GM21381 (cell line): ENCODE measurements around the gene FCMR.

ENCODE experiments used
- ATAC-seq: cut with Tn5 transposase; IDR thresholded peaks from one replicate; pipeline ENCODE4 v1.9.1; 2021; ENCODE audit warnings: mild to moderate bottlenecking, moderate library complexity; ENCODE audit not compliant: unreplicated experiment

FCMR gene

DNA sequence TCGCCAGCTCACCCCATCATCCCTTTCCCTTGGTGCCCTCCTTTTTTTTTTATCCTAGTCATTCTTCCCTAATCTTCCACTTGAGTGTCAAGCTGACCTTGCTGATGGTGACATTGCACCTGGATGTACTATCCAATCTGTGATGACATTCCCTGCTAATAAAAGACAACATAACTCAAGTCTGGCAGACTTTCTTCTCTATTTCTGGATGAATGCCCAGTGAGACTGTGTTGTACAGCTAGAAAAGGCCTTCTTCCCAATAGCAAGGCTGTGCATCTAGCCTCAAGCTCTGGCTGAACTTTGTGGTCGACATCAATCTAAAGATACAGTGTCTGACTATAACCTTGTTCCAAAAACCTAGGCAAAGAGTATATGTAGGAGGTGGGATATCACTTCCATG, 18.1 kb downstream of the FCMR start:
- no peak for ATAC-seq

DNA sequence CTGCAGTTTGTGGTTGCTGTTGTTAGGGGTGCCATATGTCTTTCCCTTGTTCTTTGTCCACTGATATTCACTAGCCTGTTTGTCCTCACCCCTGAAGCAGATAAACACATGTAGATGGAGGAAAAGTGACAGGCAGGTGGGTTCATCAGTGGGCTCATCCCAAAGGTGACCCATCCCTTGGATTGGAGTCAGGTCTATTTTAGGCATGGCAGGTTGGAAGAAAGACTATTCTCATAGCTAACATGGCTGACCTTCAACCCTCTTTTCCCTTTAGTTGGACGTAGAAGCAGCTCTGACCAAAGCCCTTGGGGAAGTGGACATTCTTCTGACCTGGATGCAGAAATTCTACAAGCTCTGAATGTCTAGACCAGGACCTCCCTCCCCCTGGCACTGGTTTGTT, 19.0 kb downstream of the FCMR start:
- no peak for ATAC-seq

DNA sequence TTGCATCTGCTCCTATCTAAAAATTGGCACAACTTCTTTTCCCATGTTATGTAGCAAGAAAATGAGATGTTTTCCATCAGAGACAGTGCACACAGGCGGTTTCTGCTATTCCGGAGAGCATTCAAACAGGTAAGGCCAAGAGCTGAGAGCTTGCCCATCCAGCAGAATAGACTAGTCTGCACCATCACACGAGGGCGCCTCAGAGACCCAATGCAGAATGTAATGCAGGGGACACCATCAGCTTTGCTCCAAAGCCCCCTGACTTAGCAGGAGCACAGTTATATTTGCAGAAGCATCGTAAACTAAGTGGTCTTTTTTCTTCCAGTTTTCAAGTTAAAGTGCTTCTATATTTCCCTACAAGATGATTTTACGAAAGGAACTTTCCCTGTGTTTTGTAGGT, 19.8 kb downstream of the FCMR start:
- no peak for ATAC-seq

DNA sequence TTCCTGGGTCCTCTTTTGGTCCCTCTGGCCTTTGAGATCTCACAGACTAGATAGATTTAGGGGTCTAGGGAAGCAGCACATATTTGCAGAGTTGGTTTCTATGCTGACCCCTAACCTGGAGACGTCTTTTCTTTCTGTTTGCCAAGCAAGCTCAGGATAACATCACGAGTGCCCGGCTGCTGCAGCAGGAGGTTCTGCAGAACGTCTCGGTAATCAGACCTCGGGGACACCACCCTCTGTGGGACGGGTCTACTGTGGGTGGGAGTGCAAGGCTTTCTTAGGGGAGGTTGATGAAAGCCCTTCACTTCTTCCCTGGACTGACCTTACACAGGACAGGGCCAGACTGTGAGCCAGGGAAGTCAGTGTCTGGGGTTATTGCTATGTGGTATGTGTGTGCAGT, 21.6 kb downstream of the FCMR start:
- ATAC-seq, result no peak

DNA sequence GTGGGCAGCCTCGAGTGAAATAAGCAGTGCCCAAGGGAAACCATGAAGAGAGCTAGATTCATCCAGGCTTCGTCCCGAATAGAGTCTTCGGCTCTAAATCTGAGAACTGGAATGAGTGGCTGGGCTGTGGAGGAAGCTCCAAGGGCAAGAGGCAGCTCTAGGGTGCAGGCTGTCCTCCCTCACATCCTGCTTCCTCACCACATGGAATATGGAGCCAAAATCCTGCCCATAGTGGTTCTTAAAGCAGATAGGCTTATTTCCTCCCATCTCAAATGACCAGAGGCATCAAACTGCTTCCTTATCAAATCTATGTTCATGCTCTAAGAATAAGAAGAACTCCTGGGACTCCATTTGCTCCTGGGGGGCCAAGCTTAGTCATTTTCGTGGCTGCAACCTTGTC, 22.0 kb downstream of the FCMR start:
- no peak for ATAC-seq

DNA sequence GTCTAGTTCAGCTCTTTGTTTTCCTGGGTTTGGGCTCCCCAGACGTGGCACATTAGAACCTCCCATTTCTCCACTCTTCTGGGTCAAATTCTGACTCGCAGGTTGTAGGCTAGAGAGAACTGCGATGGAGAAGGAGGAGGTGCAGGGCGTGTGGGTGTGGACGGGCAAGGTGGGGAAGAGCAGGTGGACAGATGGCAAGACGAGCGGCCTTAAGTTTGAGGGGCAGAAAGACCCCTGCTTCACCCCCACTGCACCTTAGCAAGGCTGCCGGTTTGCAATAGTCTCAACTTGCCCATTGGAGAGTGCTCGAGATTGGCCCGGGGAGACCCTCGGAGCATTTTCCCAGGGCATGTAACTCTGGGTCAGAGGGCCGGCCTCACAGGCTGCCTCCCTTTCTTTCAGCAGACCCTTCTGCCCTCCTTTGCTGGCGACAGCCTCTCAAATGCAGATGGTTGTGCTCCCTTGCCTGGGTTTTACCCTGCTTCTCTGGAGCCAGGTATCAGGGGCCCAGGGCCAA, 22.8 kb downstream of the FCMR start:
- ATAC-seq, result no peak

DNA sequence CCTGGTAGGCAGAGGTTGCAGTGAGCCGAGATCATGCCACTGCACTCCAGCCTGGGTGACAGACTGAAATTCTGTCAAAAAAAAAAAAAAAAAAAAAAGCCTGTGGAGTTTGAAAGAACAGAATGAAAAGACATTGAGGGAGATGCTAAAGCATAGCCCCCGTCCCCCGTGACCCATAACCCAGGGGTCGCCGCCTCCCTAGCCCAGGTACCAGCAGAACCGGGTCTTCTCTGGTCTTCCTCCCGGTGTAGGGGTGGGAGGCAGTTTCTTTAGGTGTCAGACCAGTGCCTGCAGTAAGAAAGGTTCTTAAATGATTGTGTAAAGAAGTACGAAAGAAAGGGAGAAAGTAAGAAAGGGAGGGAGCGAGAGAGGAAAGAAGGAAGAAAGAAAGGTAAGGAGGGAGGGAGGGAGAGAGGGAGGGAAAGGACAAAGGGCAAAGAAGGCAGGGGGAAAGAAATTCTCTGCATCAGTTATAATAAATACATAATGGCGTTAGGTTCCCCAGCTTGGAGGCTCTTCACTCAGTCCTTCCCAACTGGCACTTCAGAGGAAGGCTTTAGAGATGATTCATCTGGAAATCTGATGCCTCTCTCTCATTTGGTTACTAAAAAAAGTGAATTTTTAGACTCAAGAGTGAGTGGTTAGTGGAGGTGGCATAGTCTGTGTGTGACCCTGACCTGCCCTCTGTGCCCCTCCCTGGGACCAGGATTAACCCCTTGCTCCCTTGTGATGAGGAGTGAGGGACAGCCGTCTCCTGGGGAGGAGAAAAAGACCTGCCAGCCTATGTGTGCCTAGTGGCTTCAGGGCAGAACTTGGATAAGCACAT, 23.4 kb downstream of the FCMR start:
- ATAC-seq, result no peak

DNA sequence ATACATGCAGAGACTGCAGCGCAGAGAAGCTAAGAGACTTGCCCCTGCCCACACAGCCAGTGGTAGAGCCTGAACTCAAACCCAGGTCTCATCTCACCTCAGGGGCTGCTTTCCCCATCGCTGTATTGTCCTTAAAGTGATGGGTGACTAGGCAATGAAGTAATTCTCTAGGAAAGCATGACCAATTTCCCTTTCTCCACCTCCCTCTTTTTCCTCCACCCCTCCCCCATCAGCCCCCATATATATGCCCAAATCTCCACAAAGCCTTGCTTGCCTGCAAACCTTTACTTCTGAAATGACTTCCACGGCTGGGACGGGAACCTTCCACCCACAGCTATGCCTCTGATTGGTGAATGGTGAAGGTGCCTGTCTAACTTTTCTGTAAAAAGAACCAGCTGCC, 24.6 kb downstream of the FCMR start, which contains the start of gene IL24:
Gene IL24, plus strand, starts transcription at position 269 of the 400 bp plus-strand sequence. CDS start 390 bp downstream, outside the sequence.
- no peak for ATAC-seq

DNA sequence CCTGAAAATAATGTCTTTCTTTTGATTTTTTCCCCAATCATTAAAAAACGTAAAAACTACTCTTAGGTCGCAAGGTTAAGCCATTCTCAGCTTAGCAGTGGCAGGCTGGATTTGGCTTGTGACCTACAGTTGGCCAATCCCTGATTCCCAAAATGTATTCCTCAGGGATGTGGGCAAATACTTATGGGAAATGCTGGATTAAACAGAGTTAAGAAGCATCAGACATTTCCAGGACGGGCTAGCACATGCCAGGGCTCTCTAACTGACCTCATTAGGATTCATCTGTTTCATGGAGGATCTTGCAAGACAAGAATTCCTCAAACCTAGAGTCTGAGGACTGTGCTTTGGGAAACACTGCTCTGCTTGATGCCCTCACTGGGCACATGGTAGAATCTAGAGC, 25.5 kb downstream of the FCMR start:
- ATAC-seq, result no peak

DNA sequence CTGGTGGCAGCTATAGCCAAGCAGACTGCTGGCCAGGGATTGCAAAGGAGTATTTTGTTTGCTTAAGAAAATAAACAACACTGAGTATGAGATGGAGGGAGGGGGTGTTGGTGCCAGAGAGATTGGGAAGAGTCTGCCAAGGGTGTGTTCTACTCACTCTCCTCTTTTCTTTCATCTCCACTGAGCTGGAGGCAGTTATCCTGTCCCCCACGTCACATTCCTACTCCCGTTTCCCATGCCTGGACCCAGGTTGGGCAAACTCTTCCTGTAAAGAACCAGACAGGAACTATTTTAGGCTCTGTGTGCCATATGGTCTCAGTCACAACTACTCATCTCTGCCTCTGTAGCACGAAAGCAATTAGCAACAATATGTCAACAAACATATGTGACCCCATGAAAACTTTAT, 25.9 kb downstream of the FCMR start:
- no peak for ATAC-seq

DNA sequence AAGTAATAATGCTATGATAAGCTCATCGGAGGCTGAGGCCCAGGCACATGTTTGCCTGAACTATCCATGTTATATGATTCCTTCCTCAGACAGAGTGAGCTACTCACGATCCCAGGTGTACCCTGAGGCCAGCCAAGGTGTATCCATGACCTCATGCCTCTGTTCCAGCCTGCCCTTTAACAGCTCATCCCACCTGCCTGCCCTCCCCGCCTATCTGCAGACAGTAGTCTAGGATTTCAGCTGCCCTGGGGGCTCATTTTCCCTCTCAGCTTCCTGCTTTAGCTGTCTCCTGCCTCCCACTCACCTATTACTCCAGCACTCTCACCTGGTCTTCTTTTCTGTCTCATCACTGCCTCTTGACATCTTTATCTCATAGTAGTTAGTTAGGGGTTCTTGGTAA, 26.4 kb downstream of the FCMR start:
- ATAC-seq, result no peak

DNA sequence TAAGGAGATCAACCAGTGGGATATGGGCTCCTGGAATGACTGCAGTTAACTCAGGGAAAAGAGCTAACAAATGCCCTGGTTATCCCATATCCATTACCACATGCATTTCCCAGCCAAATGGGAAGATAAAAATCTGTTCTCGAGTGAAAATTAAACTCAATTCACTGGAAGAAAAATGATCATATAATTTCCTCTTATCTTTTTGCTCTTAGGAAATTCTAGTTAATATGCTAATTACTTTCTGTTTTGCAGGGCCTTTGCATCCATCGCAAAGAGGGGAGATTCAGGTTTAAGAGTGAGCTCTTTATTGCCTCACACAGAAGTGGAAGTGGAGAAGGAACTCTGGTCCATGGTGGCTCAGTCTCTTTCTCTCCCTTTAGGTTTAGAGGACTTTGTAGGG, 28.4 kb downstream of the FCMR start:
- no peak for ATAC-seq

DNA sequence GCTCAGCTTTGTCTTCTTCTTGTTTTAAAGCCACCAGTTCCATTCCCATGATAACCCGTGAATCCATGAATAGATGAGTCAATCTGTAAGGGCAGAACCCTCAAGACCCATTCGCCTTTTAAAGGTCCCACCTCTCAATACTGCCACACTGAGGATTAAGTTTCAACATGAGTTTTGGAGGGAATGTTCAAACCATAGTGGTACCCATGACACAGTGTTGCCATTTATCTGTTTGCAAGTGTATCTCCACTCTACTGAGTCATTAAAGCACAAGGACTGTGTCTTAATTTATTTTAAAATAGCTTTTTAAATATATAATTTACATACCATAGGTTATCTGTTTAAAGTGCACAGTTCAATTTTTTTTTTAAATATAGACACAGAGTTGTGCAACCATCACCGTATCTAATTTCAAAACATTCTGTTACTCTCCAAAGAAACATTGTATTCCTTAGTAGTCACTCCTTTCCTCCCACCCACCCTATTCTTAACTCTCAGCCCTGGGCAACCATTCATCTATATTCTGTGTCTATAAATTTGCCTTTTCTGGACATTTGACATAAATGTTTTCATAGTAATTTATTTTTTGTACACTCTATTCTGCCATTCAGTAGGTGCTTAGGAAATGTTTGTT, 29.3 kb downstream of the FCMR start:
- no peak for ATAC-seq

DNA sequence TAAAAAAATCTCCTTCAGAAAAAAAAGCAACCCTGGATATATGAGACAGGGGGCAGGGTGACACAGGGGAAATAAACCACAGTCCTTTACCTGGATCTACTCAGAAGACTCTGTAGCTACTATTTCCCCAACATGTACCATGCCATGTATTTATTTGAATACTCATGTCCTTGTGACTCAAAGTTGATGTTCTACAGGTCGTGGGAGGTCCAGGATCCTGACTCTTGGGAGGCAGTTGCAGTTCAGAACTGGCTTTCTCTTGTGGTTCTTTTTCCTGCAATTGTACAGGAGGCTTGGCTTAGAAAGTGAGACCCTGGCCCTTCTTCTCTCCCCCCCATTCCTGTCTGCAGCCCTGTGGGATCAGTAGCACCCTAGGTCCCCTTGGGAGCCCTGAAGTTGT, 30.3 kb downstream of the FCMR start:
- ATAC-seq, result no peak

DNA sequence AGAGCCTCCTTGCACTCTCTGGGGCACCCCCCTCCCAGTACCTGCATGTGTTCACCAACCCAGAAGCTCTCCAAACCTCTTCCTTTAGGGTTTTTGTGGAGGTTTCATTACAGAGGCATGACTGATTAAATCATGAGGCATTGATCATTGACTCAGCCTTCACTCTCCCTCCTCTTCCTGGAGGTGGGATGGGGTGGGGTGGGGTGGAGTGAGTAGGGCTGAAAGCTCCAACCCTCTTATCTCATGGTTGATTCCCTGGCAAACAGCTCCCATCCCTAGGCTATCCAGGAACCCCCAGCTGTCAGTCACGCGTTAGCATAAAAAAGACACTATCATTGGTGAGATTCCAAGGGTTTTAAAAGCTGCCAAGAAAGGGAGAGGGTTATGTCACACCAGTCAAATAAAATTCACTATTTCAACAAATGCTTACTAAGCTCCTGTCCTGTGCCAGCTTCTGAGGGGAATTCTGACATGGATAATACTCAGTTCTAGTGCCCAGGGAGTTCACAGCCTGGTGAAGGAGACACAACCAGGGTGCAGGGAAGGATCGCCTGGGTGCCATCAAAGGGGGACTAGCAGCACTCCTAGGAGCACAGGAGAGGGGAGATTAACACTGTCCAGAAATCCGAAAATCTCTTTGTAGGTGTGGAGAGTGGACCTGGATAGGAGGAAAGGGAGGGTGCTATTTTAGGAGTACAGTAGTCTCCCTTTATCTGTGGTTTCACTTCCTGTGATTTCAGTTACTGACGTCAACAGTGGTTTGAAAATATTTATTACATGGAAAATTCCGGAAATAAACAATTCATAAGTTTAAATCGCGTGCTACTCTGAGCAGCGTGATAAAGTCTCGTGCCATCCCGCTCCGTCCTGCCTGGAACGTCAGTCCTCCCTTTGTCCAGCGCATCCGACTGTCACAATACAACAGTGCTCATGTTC, 31.3 kb downstream of the FCMR start:
- no peak for ATAC-seq

DNA sequence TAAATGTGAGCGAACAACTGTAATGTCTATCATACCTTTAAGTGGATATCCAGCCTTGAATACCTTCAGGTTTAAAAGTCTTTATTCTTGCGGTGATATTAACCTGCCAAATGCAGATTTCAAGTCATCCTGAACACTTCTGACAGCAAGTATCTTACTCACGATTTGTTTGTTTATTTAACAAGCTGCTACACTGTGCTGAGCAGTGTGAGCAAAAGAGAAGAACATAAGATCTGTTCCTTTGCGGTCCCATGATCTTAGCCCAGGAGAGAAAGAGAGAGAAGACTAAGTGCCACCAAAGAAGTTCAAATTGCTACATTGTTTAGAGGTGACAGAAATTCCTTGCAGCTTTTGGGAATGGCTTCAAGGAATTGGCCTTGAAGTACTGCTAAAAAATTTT, 34.0 kb downstream of the FCMR start:
- no peak for ATAC-seq

DNA sequence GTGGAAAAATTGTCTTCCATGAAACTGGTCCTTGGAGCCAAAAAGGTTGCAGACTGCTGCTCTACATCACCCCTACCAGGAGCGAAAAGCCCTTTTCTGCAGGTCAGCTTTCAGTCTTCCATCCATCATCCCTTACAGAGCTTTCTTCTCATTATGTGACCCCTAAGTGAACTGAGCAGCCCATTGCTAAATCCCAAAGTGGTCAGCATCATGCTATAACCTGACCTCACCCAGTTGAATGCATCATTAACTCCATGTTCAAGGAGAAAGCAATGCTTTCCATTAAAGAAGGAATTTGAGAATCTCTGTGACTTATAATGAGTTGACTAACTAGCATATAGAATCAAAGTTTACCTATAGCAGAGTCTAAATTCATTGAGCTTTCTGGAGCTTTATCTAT, 34.9 kb downstream of the FCMR start:
- ATAC-seq, result no peak

DNA sequence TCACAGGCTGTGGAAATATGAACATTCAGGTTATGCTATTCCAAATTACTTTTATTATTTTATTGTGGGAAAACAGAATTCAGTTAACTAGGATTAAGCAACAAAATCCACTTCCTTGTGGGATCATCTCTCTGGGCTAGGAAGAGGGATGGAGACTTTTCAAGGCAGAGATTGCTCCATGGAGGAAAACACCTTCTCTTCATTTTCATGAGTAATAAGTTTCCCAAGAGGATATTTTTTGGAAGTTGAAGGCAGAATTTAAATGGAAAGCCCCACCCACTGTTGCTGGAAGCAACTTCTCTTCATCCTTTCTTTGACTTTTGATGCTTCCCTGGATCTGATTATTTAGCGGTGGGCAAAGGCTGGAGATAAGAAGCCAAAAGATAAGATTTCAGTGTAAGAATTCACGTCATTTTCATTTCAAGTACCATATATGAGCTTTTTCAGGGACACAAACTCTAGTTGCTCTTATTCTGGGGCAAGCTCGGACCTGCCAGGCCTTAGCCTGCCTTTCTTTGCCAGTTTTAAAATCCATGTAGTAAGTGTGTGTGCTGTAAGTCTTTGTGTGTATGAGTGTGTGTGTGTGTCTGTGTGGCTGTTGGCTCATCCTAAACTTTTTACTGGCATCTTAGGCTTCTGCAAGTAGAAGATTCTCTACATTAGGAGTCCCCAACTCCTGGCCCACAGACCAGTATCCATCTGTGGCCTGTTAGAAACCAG, 36.2 kb downstream of the FCMR start:
- ATAC-seq, result no peak

DNA sequence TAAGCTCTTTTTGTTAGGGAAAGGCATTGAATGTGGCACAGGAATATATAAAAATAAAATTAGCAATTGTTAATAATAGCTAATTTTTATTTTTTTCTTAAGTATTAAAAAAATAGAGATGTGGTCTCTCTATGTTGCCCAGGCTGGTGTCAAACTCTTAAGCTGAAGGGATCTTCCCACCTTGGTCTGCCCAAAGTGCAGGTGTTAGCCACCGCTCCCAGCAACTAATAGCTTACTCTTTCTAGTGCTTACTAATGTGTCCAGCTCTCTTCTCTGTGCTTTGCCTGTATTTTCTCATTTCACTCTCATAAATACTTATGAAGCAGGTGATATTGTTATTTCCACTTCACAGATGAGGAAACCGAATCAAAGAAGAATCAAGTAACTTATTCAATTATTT, 37.9 kb downstream of the FCMR start:
- no peak for ATAC-seq

DNA sequence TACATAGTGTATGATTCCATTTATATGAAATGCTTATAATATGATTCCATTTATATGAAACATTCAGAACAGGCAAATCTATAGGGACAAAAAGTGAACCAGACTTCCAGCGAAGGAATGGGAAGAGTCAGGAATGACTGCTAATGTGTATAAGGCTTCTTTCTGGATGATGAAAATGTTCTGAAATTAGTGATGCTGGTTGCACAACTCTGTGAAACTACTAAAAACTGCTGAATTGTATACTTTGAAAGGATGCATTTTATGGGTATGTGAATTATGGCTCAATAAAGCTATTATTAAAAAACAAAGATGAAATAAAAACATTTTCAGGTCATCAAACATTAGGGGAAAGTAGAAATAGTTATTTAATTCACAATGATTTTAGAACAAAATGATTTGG, 38.6 kb downstream of the FCMR start:
- ATAC-seq, result no peak

DNA sequence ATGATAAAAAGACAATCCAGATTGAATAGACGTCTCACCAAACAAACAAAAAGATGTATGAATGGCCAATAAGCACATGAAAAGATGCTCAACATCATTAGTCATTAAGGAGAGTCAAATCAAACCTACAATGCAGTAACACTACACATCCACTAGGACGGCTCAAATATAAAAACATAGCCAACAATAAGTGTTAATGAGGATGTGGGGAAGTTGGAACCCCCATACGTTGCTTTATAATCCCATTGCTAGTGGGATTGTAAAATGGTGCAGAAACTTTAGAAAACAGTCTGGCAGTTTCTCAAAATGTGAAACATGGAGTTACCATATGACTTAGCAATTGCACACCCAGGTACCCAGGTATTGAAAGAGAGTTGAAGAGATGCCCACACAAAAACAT, 39.2 kb downstream of the FCMR start:
- ATAC-seq, result no peak
